Tibial nerve (tissue), 4 donors: ENCODE measurements around the gene MLEC.

Source experiments
- CTCF ChIP-seq, 5 experiments: fragments of 200-600 bp in 3 of 5; fragments of 450-650 bp in 2 of 5; sonication (generic) in 3 of 5; IDR thresholded peaks; one replicate each; pipeline ENCODE4 v1.5.1; 2016 to 2019; ENCODE audit warnings: antibody characterized with exemption in 5 of 5, mild to moderate bottlenecking in 3 of 5, moderate library complexity in 2 of 5
- EP300 ChIP-seq, 2 donors: sonication (generic); formaldehyde crosslinking; IDR thresholded peaks; one replicate each; pipeline ENCODE4 v1.6.1; 2017; ENCODE audit warnings: antibody characterized with exemption in 2 of 2, mild to moderate bottlenecking in 1 of 2
- POLR2A ChIP-seq, 2 donors: fragments of 450-650 bp; IDR thresholded peaks; one replicate each; pipeline ENCODE4 v1.6.1; 2017; ENCODE audit warnings: antibody characterized with exemption in 2 of 2, mild to moderate bottlenecking in 2 of 2, moderate library complexity in 2 of 2

DNA sequence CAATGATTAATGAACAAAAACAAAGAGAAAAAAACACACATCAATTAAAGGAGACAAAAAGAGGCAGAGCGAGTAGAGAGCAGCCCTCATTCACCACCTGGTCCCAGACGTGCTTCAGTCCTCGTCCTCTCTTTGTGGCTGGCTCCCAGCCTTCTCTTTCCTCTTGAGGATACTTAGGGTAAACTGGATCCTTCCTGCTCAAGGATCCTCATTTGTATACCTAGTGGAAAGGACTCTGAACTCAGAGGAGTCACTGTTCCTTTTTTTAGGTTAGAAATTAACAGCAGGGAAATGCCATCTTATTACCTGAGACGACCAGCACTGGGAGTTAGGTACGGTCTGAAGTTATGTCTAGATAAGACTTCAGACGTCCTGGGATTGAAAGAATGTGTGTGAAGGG is 9.7 kb downstream of the MLEC start:
- TF ChIP-seq POLR2A (IDR thresholded peaks at IDR 0.05), result no peak
- TF ChIP-seq CTCF (IDR thresholded peaks at IDR 0.05), result no peak
- TF ChIP-seq EP300 (IDR thresholded peaks at IDR 0.05), result no peak
